PC-3 (cell line): ENCODE data around the gene CFAP20DC.

Source experiments
- EZH2 ChIP-seq: fragments of 300-600 bp; sonication (generic); IDR thresholded peaks from one replicate; pipeline ENCODE4 v1.6.1; 2017; ENCODE audit warnings: antibody characterized with exemption, mild to moderate bottlenecking, low read length; ENCODE audit not compliant: unreplicated experiment
- TF ChIP-seq, protein P1 (sequence below): fragments of 300-600 bp; sonication (generic); conservative IDR thresholded peaks from 2 replicates; pipeline ENCODE4 v1.5.1; 2017; ENCODE audit warnings: antibody characterized with exemption, low read depth, mild to moderate bottlenecking, low read length

DNA sequence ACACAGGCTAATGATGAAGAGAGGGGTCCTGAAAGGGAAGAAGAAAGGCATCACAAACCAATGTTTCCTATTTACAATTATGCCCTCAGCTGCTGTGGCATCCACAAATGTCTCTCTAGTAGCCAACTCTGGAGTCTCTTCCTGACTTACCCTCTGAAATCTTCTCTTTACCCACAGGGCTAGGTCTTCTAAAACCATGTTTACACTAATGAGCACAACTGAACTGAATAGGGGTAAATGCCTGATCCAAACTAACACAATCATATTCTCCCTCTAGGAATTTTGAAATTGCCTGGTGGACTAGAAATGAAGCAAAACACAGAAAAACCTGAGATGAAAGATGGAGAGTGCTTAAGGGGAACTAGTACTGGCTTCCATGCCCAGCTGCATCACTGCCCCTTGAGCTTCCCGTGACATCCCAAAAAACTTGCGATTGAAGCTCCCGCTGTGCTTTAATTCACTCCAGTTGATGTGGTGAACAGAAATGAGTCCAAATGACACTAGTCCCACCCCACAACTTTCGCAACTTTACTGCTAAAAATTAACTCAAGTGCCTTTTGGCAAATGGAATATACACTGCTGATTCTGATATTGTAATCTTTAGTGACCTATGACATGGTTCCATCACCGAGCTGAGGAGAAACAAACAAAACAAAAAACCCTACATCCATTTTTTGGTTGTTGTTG lies 32.8 kb downstream of the CFAP20DC start:
- TF ChIP-seq, protein P1, sequence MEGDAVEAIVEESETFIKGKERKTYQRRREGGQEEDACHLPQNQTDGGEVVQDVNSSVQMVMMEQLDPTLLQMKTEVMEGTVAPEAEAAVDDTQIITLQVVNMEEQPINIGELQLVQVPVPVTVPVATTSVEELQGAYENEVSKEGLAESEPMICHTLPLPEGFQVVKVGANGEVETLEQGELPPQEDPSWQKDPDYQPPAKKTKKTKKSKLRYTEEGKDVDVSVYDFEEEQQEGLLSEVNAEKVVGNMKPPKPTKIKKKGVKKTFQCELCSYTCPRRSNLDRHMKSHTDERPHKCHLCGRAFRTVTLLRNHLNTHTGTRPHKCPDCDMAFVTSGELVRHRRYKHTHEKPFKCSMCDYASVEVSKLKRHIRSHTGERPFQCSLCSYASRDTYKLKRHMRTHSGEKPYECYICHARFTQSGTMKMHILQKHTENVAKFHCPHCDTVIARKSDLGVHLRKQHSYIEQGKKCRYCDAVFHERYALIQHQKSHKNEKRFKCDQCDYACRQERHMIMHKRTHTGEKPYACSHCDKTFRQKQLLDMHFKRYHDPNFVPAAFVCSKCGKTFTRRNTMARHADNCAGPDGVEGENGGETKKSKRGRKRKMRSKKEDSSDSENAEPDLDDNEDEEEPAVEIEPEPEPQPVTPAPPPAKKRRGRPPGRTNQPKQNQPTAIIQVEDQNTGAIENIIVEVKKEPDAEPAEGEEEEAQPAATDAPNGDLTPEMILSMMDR = no peak
- TF ChIP-seq EZH2 = no peak
